Fibroblast of skin of left biceps (primary cell): ENCODE measurements around the gene IKBKG.
"Not testable (repeated sequence)": the region's sequence is repeated elsewhere in the genome, so short reads cannot be mapped to it uniquely, and the experiment has no call there.

Experiments
- DNase-seq, 2 experiments: peaks; one replicate each; pipeline ENCODE4 v3.0.0-alpha.2; 2013; ENCODE audit warnings: low read depth in 2 of 2

IKBKG gene

DNA sequence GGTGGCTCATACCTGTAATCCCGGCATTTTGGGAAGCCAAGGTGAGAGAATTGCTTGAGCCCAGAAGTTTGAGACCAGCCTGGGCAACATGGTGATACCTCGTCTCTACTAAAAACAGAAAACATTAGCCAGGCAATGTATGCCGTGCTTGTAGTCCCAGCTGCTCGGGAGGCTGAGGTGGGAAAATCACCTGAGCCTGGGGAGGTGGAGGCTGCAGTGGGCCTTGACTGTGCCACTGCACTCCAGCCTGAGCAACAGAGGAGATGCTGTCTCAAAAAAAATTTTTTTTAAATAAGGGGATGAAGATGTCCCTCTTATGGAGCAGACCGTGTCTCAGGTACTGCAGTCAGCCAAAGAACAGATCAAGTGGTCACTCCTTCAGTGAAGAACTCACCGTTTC, 58.1 kb downstream of the IKBKG start:
- no peak for DNase-seq

GRCh38 chrX:154607370-154607769, 60.0 kb downstream of the IKBKG start:
- no peak for DNase-seq

GRCh38 chrX:154607976-154608375, 60.6 kb downstream of the IKBKG start:
- not testable (repeated sequence) for DNase-seq

DNA sequence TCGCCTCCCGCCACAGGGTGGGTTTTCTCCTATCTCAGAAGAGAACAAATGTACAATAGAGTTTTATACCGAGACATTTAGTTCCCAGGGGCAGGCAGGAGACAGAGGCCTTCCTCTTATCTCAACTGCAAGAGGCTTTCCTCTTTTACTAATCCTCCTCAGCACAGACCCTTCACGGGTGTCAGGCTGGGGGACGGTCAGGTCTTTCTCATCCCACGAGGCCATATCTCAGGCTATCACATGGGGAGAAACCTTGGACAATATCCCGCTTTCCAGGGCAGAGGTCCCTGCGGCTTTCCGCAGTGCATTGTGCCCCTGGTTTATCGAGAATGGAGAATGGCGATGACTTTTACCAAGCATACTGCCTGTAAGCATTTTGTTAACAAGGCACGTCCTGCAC, 61.4 kb downstream of the IKBKG start:
- not testable (repeated sequence) for DNase-seq

- DNase-seq: not testable (repeated sequence)
These were observed 63.7 kb downstream of the IKBKG start for GRCh38 chrX:154611146-154611545.

DNA sequence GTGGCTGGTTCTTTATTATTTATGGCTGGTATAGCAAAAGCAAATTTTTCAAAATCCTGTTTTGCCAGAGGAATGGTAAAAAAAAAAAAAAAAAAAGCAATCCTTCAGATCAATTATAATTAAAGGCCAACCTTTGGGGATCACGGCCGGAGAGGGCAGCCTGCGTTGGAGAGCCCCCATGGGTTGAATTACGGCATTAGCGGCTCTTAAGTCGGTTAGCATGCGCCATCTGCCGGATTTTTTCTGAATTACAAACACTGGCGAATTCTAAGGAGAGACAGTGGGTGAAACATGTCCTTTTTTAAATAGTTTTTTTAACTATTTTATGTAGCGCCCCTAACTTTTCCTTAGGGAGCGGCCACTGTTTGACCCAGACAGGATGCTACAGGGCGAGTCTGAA, 66.2 kb downstream of the IKBKG start:
- not testable (repeated sequence) for DNase-seq
